Gastroesophageal sphincter (tissue), 3 donors: Measurements from ENCODE around the gene TIMM13.

ENCODE experiments used
- CTCF ChIP-seq, 4 experiments: fragments of 200-600 bp in 2 of 4; fragments of 450-650 bp in 2 of 4; sonication (generic) in 1 of 4; IDR thresholded peaks; one replicate each; pipeline ENCODE4 v1.5.1; 2017 to 2019; ENCODE audit warnings: antibody characterized with exemption in 4 of 4, mild to moderate bottlenecking in 2 of 4, moderate library complexity in 2 of 4
- POLR2A ChIP-seq, 2 donors: fragments of 450-650 bp; IDR thresholded peaks; one replicate each; pipeline ENCODE4 v1.6.1; 2017; ENCODE audit warnings: antibody characterized with exemption in 2 of 2, mild to moderate bottlenecking in 2 of 2, moderate library complexity in 1 of 2

DNA sequence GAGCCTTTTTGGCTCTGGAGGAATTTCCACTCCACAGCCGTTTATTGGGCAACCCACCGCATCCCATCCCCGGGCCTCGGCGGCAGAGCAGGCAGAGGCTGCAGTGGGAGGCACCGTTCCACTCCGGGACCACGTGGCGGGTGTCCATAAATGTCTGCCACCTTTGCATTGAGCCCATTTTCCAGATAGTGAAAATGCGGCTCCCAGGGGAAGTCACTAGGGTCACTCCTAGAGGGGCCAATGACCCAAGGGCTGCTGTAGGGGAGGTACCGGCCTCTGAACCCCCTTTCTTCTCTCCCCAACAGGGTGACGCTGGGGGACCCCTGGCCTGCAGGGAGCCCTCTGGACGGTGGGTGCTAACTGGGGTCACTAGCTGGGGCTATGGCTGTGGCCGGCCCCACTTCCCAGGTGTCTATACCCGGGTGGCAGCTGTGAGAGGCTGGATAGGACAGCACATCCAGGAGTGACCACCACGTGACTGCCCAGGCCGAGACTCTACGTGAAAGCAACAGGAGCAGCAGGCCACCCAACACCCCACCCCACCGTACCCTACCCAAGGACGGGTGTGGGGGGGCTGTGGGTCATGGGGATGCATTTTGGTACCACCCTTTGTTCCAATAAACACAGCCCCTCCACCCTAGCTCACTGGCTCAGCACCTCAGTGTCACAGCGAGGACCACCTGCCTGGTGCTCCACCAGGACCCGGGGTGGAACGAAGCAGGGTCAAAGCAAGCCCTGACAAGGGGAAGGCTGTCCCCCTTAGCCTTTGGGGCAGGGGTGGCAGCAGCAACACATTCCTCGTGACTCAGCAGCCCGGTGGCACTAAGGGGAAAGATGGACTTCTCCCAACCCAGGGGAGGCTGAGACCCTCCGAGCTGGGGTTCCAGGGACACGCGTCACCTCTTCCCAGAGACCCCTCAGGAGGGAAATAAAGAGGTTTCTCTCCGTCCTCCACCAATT, 1.5 kb downstream of the TIMM13 start:
- TF ChIP-seq CTCF (IDR thresholded peaks at IDR 0.05) (no peak), POLR2A (IDR thresholded peaks at IDR 0.05) (no peak)
